T-helper 2 cell (primary cell): ENCODE measurements around the gene OLFM1.

ENCODE experiments used
- DNase-seq, 5 experiments: peaks; one replicate each; pipeline versions ENCODE4 v3.0.0 to v3.0.0-alpha.2; 2012 to 2022

Gene OLFM1

GRCh38 chr9:135090547-135090946, 3.1 kb downstream of the OLFM1 start:
- DNase-seq: no peak

DNA sequence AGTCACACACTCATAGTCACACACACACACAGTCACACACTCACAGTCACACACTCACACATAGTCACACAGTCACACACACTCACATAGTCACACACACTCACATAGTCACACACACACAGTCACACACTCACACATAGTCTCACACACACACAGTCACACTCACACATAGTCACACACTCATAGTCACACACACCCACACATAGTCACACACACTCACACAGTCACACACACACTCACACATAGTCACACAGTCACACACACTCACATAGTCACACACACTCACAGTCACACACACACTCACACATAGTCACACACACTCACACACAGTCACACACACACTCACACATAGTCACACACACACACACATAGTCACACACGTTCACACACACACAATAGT, 4.1 kb downstream of the OLFM1 start:
- no peak for DNase-seq

- no peak for DNase-seq
Observed at GRCh38 chr9:135093111-135093510, 5.6 kb downstream of the OLFM1 start.

- no peak for DNase-seq
Observed at GRCh38 chr9:135093911-135094584, 6.6 kb downstream of the OLFM1 start.

- no peak for DNase-seq
Observed at GRCh38 chr9:135095470-135096407, 8.3 kb downstream of the OLFM1 start.

DNA sequence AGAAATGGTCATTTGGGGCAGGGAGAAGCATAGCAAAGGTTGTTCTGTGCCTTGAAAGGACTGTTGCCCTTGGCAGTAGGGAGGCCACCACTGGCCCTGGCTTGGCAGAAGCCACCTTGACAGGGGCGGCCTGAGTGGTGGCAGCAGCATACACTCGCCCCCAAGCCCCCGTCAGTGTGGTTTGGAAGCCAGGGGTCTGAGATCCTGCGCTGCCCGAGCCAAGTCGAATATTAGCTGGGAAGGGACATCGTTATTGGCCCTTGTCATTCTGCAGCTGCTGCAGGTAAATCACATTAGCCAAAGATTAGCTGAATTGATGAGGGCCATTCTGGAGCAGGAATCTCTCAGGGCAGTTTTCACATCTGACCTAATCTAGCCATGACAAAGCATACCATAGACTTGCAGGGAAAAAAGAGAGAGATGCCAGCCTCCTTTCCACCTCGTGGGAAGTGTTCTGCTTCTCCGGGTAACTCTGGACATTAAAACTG, 9.0 kb downstream of the OLFM1 start:
- no peak for DNase-seq

GRCh38 chr9:135098400-135099105, 11.1 kb downstream of the OLFM1 start:
- peak in 1 of 5 experiments; percentile 16 for DNase-seq

GRCh38 chr9:135099574-135099973, 12.1 kb downstream of the OLFM1 start:
- no peak for DNase-seq

DNA sequence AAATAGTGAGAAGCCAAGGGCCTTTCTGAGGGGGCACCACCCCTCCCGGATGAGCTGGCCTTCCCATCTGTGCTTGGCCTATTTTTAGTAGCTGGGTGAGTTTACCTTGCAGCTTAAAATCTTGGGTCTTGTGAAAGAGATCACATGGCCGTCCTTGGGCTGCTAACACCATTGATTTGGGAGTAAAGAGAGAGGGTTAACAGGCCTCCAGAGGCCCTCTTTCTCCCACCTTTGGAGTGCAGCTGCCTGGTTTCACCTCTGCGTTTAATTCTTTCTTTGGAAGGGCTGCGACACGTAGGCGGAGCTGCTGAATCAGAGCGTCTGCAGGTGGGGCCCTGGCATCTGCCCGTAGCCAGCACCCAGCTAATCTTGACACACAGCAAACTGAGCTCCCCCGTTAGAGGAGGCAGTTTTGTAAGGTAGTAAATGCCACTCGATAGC, 12.8 kb downstream of the OLFM1 start:
- no peak for DNase-seq

- DNase-seq: no peak
Observed at GRCh38 chr9:135100725-135101410, 13.4 kb downstream of the OLFM1 start.

- no peak for DNase-seq
Observed at GRCh38 chr9:135101486-135101885, 14.0 kb downstream of the OLFM1 start.

- DNase-seq: no peak
Observed at GRCh38 chr9:135101926-135102325, 14.5 kb downstream of the OLFM1 start.

- no peak for DNase-seq
Observed at GRCh38 chr9:135102331-135102730, 14.9 kb downstream of the OLFM1 start.

GRCh38 chr9:135103001-135103446, 15.6 kb downstream of the OLFM1 start:
- no peak for DNase-seq

DNA sequence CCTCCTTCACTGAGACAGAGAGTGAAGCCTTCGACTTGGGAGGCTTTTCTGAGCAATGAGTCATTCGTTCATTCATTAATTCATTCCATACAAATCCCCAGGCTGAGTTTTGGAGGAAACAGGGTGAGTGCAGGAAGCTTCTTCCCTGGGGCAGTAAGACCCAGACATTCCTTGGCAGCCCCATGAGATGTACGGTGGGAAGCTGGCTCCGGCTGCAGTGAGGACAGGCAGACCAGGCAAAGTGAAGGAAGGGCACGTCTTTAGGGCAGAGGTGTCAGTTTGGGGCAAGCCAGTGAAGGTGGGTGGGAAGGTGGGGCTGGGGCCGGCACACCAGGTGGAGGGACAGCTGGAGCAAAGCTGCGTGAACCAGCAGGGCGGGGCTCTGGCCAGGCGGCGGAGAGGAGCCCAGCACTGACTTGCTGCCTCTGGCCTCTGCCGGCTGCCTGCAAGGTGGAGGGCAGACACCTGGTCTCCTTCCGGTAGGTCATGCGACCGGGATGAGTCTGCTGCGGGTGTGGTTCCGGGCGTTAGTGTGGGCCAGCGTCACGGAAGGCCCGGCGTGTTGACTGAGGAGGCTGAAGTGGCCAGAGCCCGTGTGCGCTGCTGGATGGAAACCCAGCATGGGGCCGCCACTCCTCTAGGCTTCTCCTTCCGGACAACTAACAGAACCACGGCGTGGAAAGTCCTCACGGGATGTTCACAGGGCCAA, 16.6 kb downstream of the OLFM1 start:
- DNase-seq: no peak

GRCh38 chr9:135104761-135105160, 17.3 kb downstream of the OLFM1 start:
- DNase-seq: no peak

GRCh38 chr9:135105211-135105745, 17.8 kb downstream of the OLFM1 start:
- DNase-seq: no peak

- DNase-seq: no peak
Observed at GRCh38 chr9:135105938-135106491, 18.5 kb downstream of the OLFM1 start.

DNA sequence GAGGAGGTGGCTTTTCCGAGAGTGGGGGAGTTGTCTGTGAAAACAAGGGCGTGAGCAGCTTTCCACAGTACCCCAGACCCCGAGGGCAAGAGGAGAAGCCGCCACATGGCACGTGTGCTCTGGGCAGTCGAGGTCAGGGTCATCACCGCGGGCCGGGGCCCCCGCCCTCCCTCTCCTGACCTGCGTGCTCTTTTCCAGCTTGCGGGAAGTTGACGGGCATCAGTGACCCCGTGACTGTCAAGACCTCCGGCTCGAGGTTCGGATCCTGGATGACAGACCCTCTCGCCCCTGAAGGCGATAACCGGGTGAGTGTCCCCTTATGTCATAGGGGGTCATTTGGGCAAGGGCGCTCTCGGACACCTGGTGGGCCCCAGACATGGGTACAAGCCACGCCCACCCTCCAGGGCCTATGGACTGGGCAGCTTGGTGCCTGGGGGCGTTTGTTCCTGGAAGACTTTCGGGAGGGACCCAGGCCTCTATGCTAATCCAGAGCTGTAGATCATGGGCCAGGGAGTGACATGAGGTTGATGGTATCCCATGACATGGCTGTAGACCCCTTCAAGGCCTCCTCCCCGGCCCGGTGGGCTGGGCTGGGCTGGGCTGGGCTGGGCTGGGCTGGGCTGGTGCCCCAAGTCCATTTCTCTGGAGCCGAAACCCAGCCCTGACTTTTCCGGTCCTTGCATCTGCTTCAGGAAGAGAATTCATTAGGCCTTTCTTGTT, 19.2 kb downstream of the OLFM1 start:
- DNase-seq: no peak

DNA sequence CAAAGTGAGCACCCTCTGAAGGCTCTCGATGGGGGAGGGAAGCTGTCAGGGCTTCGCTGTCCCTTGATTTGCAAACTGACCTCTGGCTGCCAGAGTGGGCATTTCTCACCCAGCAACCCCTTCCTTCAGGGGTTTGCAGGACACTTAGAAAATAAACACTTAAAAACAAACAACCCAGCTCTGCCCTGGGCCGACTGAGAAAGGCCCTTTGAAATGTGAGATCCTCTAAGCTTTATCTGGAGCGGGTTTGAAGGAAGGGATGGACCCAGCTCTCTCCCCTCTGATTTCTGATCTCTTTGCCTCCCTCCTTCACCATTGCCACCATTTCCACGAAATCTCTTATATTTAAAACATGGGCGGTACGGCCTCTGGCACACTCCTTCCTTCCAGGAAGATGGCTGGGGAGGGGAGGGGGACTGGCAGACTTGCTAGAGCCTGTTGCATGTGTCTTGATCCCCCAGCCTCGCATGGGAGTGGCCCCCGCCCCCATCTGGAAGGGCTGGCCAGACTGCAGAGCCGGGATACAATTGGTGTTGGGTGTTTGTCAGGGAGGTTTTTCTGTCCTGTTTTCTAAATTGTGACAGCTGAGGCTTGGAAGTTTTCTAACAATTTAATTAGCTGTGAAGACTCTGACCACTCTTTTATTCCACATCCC, 20.2 kb downstream of the OLFM1 start:
- no peak for DNase-seq
